ENCODE measurements around the gene RCOR1.

Gene RCOR1

DNA sequence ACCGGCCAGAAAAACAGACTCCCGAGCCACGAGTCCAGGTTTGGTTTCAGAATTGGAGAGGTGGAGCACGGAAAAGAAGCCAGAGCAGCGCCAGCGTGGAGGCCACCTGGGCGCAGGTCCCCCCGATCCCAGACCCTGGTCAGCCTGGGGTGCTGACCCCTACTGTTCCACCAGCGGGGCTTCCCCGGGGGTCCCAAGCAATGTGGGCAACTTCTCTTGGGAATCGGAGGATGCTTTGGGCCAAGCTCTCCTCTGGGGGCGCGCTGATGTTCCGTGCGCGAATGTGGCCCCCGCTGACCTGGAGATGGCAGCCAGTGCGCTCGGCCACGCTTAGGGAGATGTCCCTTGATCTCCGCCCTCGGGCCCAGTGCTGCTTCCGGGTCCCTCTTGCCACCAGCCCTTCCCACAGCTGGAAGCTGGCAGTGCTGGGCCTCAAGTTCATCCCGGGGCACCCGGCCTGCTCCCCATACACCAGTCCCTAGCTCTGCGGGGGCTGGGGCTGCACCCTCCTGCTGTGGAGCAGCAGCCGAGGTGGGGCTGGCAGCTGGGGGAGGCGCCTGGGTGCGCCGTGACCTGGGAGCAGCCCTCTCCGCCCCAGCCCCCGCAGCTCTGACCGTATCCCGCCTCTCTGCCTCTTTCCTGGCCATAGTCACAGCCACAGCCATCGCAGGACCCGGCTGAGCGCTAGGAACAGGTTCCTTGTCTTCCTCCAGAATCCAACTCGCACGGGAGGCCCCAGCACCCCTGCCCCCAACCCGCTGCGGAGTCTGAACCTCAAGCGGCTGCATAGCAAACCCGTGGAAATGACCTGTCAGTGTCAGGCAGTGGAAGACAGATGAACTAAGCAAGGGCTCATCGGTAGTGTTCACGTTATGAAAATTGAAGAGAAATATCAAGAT lies 91.2 kb downstream of the RCOR1 start:
- no peak overlapping the region for H3K4me3 ChIP-seq (ENCODE audit: low read length)
- TF ChIP-seq, protein P1, sequence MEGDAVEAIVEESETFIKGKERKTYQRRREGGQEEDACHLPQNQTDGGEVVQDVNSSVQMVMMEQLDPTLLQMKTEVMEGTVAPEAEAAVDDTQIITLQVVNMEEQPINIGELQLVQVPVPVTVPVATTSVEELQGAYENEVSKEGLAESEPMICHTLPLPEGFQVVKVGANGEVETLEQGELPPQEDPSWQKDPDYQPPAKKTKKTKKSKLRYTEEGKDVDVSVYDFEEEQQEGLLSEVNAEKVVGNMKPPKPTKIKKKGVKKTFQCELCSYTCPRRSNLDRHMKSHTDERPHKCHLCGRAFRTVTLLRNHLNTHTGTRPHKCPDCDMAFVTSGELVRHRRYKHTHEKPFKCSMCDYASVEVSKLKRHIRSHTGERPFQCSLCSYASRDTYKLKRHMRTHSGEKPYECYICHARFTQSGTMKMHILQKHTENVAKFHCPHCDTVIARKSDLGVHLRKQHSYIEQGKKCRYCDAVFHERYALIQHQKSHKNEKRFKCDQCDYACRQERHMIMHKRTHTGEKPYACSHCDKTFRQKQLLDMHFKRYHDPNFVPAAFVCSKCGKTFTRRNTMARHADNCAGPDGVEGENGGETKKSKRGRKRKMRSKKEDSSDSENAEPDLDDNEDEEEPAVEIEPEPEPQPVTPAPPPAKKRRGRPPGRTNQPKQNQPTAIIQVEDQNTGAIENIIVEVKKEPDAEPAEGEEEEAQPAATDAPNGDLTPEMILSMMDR (conservative IDR thresholded peaks at IDR 0.05; ENCODE audit: low read length) = no peak
- no peak for DNase-seq (ENCODE audit: low read depth)

DNA sequence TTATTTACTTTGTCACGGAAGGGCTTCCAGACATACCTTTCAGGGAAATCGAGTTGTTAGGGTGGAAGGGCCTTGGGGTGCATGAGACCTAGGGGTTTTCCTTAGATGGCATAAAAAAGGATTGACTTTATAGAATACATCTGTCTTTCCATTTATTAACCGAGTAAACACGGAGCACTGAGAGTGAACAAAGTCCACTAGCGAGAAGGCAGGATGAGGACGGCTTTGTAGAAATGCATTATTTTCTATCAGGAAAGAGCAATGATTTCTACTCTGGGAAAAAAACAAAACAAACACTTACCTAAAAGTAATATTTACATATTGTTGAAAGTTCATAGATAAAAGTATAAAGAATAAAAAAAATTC lies 91.8 kb downstream of the RCOR1 start:
- TF ChIP-seq, protein P1 (conservative IDR thresholded peaks at IDR 0.05; ENCODE audit: low read length) = no peak
- no peak overlapping the region for H3K4me3 ChIP-seq (ENCODE audit: low read length)

DNA sequence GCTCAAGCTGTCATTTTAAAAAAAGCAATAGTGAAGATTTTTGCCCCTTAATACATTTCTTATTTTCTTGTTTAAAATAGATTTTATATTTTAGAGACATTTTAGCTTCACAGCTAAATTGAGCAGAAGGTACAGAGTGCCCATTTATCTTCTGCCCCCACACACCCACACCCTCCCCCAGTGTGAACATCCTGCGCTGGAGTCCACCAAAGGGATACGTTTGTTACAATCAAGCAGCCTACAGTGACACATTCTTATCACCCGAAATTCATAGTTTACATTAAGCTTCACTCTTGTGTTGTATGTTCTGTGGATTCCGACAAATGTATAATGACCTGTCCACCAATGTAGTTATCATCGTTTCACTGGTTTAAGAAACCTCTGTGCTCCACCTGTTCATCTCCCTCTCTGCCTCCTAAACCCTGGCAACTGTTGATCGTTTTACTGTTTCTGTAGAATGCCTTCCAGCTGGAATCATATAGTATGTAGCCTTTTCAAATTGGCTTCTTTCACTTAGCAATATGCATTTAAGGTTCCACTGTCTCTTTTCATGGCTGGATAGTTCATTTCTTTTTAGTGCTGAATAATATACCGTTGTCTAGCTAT lies 93.8 kb downstream of the RCOR1 start:
- TF ChIP-seq, protein P1 (conservative IDR thresholded peaks at IDR 0.05; ENCODE audit: low read length) = no peak
- no peak overlapping the region for H3K4me3 ChIP-seq (ENCODE audit: low read length)
- no peak for DNase-seq (ENCODE audit: low read depth)

More for the DNA sequence above, 91.8 kb downstream of the RCOR1 start:
- DNase-seq (ENCODE audit: low read depth) = no peak

DNA sequence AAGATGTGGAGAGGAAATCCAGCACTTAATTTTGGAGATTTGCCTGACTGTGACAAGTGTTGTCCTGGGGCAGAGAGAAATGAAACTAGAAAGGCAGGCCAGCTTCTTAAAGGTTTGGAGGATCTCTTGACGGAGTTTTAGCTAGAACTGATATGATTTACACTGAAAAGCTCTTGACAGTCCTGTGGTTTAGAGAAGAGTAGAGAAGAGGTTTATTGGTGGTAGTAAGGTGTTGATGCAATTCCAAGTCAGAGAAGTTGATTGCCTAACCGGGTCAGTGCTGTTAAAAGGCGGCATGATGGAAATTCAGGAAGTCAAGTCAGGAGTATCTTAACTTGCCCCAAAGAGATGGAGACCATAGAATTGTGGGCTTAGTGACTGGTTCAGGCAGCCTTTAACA lies 95.8 kb downstream of the RCOR1 start:
- TF ChIP-seq, protein P1 (conservative IDR thresholded peaks at IDR 0.05; ENCODE audit: low read length) = no peak
- H3K4me3 ChIP-seq (ENCODE audit: low read length) = no peak overlapping the region
- no peak for DNase-seq (ENCODE audit: low read depth)

DNA sequence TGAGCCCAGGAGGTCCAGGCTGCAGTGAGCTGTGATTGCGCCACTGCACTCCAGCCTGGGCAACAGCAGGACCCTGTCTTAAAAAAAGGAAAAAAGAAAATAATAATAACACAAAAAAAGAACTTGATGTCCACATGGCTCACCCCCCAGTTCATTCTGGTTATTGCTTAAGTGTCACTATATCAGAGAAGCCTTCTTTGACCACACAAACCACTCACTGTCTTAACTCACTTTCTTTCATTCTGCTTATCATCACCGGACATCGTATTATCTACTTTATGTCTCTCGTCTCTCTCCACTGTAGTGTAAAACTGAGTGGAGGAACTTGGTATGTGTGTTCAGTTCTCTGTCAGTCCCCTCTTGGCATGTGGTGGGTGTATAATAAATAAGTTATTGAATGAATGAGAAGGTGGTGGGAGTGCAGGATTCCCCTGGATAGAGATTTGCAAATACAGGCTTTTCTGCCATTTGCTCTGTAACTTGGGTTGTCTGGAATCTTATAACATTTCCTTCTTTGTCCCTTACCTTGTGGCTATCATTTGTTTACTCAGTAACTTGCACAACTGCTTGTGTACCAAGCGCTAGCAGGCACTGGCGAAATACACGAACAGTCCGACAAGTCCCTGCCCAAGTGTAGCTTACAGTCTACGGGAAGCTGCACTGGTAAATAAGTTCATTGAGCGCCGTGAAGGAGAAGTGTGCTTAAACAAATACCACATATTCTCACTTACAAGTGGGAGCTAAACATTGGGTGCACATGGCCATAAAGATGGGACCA lies 98.2 kb downstream of the RCOR1 start:
- DNase-seq (ENCODE audit: low read depth) = no peak
- no peak overlapping the region for H3K4me3 ChIP-seq (ENCODE audit: low read length)
- TF ChIP-seq, protein P1 (conservative IDR thresholded peaks at IDR 0.05; ENCODE audit: low read length) = no peak

DNA sequence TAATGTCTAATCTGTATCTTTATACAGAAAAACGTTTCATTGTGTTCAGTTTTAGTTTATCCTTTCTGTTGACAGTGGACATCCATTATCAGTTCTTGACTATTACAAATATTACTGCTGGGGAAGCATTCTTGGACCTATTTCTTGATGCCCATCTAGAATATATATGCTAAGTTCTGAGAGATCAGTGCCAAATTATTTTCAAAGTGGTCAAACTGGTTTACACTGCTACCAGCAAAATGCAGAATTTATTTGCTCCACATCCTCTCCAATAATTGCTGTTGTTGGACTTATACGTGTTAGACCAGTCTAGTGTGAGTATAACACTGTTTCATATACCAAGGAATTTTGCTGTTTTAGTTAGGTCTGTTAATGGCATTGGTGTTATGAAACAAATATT lies 99.3 kb downstream of the RCOR1 start:
- no peak for DNase-seq (ENCODE audit: low read depth)
- H3K4me3 ChIP-seq (ENCODE audit: low read length) = no peak overlapping the region
- TF ChIP-seq, protein P1 (conservative IDR thresholded peaks at IDR 0.05; ENCODE audit: low read length) = no peak
